Measurements from ENCODE around the gene PTK7.

DNA sequence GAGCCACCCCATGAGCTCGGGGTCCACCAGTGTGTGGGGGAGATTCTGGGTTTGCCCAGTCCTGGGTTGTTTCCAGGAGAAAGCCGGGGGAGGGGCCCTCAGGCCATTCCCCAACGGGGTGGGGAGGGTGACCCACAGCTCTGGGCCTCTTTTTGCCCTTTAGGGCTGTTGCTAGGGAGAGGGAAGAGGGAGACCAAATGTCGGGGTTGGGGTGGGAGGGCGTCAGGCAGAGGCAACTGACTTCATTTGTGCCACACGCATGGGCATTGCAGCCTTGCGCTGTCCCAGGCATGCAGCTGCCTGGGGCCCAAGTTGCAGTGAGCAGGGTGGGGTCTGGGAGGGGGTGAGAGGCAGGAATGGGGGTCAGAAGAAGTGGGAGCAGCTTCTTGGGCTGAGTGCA lies 103.9 kb downstream of the PTK7 start:
- TF ChIP-seq CTCF (IDR thresholded peaks at IDR 0.05) = no peak
- TF ChIP-seq POLR2A (IDR thresholded peaks at IDR 0.05) = no peak
